OCI-LY1 (cell line): Measurements from ENCODE around the gene GABBR1.

ENCODE experiments used
- CTCF ChIP-seq: fragments of 200-600 bp; sonication (generic), shearing (Covaris generic); IDR thresholded peaks from 2 replicates; pipeline ENCODE4 v1.5.1; 2017; ENCODE audit warnings: mild to moderate bottlenecking, antibody characterized with exemption, low read length, moderate library complexity, mixed read lengths
- EZH2 ChIP-seq: fragments of 200-600 bp; sonication (generic), shearing (Covaris generic); IDR thresholded peaks from 2 replicates; pipeline ENCODE4 v1.8.0; 2017; ENCODE audit warnings: borderline replicate concordance, mixed run types, mild to moderate bottlenecking, antibody characterized with exemption, low read length, moderate library complexity, mixed read lengths

DNA sequence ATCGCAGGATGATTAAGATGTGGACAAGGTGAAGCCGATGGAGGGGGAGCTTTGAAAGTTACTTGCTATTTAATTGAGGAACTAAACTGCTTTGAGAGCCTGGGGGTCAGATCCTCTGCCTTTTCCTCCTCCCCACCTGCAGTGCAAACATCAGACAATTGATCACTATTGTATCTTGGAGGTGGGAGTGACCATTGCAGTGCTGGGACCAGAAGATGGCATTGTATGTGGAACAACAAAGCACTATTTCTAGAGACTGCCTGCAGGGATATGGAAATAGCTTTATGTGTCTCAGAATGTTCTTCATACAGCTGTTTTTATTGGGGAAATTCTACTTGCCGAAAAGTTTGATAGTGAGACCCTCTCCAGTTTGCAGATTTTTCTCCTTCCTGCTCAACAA is 28.1 kb upstream of the GABBR1 start:
- TF ChIP-seq CTCF (no peak), EZH2 (no peak)
